PFSK-1 (cell line): ENCODE data around the gene TBL1Y.

Source experiments
- FOXP2 ChIP-seq: optimal IDR thresholded peaks from 2 replicates; pipeline ENCODE3; 2011; ENCODE audit warnings: borderline replicate concordance, control low read depth, inconsistent platforms; ENCODE audit not compliant: insufficient read depth; ENCODE audit errors: extremely low read length, extremely low read depth
- POLR2AphosphoS5 ChIP-seq: IDR thresholded peaks from 2 replicates; pipeline ENCODE4 v1.6.1; 2012; ENCODE audit warnings: low read depth, mild to moderate bottlenecking, control low read depth, low read length, moderate library complexity
- REST ChIP-seq, 2 experiments: IDR thresholded peaks; 2 replicates each; pipeline versions ENCODE4 v1.6.1 to v1.8.0; 2011 to 2012; ENCODE audit warnings: low read depth in 2 of 2, low read length in 2 of 2, control low read depth in 1 of 2, inconsistent platforms in 1 of 2, mild to moderate bottlenecking in 1 of 2, moderate library complexity in 1 of 2; ENCODE audit not compliant: insufficient read depth in 1 of 2
- SIN3A ChIP-seq: IDR thresholded peaks from 2 replicates; pipeline ENCODE4 v1.6.1; 2012; ENCODE audit warnings: mild to moderate bottlenecking, low read length, moderate library complexity, borderline replicate concordance; ENCODE audit not compliant: insufficient read depth
- TAF1 ChIP-seq: IDR thresholded peaks from 2 replicates; pipeline ENCODE4 v1.6.1; 2012; ENCODE audit warnings: low read length, control low read depth, borderline replicate concordance; ENCODE audit not compliant: insufficient read depth

The TBL1Y gene

GRCh38 chrY:6964732-6965131 is 54.2 kb downstream of the TBL1Y start:
- TF ChIP-seq REST (IDR thresholded peaks at IDR 0.05; ENCODE audit: insufficient read depth in 1 of 2, low read depth in 2 of 2, low read length in 2 of 2) (no peak), SIN3A (no peak), FOXP2 (no peak), POLR2AphosphoS5 (no peak), TAF1 (no peak)

DNA sequence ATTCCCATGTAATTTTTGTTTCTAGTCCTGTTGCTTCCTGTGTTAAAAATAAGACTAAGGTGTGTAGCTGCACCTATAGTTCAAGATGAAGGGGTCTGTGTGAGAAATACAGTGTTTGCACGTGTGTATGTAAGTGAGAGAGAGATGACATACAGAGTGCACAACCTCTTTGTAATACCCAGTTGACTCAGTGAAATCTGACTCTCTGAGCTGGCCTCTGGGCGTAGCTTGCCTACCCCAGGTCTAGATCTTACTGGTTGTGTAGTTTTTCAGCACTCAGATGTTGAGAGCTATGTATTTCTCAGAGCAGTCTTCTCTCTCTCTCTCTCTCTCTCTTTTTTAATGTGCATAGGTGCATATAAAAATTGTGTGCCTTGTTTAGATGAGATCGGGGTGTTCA is 56.0 kb downstream of the TBL1Y start:
- TF ChIP-seq TAF1 (no peak), SIN3A (no peak), POLR2AphosphoS5 (no peak), FOXP2 (no peak)

DNA sequence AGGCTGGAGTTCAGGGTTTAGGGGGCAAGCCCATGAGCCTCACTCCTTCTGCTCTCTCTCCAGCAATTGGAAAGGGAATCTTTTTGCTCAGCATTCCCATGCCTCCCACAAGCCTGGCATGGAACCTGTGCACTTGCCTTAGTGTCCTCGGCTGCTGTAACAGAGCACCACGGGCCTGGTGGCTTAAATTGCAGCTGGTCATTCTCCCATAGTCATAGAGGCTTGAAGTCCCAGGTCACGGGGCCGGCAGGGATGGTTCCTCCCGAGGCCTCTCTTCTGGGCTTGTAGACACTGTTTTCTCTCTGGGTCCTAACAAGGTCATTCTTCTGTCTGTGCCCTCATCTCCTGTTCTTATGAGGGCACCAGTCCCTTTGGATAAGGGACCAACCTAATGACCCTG is 57.2 kb downstream of the TBL1Y start:
- TF ChIP-seq FOXP2 (no peak), POLR2AphosphoS5 (no peak), SIN3A (no peak), TAF1 (no peak), REST (IDR thresholded peaks at IDR 0.05; ENCODE audit: insufficient read depth in 1 of 2, low read depth in 2 of 2, low read length in 2 of 2) (no peak)

- TF ChIP-seq TAF1 (no peak), SIN3A (no peak), FOXP2 (no peak), POLR2AphosphoS5 (no peak), REST (IDR thresholded peaks at IDR 0.05; ENCODE audit: insufficient read depth in 1 of 2, low read depth in 2 of 2, low read length in 2 of 2) (no peak)
Observed at GRCh38 chrY:6968191-6968590, 57.7 kb downstream of the TBL1Y start.

- no peak for TF ChIP-seq REST (IDR thresholded peaks at IDR 0.05; ENCODE audit: insufficient read depth in 1 of 2, low read depth in 2 of 2, low read length in 2 of 2)
- no peak for TF ChIP-seq FOXP2
- no peak for TF ChIP-seq TAF1
- TF ChIP-seq POLR2AphosphoS5: no peak
- no peak for TF ChIP-seq SIN3A
Observed at GRCh38 chrY:6972271-6972887, 61.9 kb downstream of the TBL1Y start.
